GM12801 (cell line): ENCODE measurements around the gene CORIN.

Source experiments
- TF ChIP-seq, protein P1 (sequence below): IDR thresholded peaks from one replicate; pipeline ENCODE4 v1.5.1; 2011; ENCODE audit warnings: control low read depth; ENCODE audit not compliant: insufficient read length; ENCODE audit errors: extremely low read depth

The CORIN gene, protein sequence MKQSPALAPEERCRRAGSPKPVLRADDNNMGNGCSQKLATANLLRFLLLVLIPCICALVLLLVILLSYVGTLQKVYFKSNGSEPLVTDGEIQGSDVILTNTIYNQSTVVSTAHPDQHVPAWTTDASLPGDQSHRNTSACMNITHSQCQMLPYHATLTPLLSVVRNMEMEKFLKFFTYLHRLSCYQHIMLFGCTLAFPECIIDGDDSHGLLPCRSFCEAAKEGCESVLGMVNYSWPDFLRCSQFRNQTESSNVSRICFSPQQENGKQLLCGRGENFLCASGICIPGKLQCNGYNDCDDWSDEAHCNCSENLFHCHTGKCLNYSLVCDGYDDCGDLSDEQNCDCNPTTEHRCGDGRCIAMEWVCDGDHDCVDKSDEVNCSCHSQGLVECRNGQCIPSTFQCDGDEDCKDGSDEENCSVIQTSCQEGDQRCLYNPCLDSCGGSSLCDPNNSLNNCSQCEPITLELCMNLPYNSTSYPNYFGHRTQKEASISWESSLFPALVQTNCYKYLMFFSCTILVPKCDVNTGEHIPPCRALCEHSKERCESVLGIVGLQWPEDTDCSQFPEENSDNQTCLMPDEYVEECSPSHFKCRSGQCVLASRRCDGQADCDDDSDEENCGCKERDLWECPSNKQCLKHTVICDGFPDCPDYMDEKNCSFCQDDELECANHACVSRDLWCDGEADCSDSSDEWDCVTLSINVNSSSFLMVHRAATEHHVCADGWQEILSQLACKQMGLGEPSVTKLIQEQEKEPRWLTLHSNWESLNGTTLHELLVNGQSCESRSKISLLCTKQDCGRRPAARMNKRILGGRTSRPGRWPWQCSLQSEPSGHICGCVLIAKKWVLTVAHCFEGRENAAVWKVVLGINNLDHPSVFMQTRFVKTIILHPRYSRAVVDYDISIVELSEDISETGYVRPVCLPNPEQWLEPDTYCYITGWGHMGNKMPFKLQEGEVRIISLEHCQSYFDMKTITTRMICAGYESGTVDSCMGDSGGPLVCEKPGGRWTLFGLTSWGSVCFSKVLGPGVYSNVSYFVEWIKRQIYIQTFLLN

DNA sequence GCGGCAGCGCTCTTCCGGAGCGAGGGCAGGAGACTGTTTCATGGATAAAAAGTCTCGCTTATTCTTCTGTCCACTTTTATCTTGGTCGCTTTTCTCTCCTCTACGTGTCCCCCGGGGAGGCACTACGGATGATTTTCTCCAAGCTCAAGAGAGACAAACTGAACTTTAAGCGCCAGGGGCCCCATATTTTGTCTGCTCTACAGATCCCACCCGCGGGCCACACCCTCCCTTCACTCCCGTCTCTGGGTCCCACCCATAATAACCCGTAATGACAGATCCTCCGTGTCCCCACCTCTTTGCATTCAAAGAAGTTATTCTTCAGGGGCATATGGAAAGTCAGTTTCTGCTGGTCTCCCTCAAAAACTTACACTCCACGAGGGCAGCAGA, at the start of gene CORIN:
Gene CORIN, minus strand, starts transcription at position 160 of the 387 bp plus-strand sequence. Its CDS starts 118 bp downstream, at position 42.
- TF ChIP-seq, protein P1, sequence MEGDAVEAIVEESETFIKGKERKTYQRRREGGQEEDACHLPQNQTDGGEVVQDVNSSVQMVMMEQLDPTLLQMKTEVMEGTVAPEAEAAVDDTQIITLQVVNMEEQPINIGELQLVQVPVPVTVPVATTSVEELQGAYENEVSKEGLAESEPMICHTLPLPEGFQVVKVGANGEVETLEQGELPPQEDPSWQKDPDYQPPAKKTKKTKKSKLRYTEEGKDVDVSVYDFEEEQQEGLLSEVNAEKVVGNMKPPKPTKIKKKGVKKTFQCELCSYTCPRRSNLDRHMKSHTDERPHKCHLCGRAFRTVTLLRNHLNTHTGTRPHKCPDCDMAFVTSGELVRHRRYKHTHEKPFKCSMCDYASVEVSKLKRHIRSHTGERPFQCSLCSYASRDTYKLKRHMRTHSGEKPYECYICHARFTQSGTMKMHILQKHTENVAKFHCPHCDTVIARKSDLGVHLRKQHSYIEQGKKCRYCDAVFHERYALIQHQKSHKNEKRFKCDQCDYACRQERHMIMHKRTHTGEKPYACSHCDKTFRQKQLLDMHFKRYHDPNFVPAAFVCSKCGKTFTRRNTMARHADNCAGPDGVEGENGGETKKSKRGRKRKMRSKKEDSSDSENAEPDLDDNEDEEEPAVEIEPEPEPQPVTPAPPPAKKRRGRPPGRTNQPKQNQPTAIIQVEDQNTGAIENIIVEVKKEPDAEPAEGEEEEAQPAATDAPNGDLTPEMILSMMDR = no peak

DNA sequence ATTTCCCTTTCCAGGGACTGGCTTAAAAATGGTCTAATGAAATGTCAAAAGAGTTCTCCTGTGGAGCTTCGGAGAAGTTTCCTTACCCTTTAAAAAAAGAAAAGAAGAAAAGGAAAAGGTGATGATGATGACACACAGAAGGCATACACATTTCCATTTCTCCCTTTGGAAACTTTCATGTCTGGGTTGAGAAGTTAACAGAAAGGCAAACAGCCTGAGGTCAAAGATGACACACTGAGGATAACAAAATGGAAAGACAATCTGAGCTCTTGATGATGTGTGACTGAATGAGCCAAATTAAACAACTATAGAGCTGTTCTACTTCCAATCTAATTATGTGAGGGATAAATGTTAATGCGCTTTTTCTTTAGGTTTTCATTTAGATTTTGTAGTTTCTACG, 44.4 kb upstream of the CORIN start:
- TF ChIP-seq, protein P1 = no peak

DNA sequence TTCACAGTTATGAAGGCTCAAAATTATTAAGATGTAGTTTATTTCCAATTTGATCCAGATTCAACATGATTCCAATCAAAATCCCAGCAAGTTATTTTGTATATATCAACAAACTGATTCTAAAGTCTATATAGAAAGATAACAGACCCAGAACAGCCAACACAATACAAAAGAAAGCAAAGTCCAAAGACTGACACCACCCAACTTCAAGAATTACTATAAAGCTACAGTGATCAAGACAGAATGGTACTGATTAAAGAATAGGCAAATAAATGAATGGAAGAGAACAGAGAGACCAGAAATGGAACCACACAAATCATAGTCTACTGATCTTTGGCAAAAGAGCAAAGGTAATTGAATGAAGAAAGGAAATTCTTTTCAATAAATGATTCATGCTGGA, 41.6 kb upstream of the CORIN start:
- TF ChIP-seq, protein P1 = no peak

DNA sequence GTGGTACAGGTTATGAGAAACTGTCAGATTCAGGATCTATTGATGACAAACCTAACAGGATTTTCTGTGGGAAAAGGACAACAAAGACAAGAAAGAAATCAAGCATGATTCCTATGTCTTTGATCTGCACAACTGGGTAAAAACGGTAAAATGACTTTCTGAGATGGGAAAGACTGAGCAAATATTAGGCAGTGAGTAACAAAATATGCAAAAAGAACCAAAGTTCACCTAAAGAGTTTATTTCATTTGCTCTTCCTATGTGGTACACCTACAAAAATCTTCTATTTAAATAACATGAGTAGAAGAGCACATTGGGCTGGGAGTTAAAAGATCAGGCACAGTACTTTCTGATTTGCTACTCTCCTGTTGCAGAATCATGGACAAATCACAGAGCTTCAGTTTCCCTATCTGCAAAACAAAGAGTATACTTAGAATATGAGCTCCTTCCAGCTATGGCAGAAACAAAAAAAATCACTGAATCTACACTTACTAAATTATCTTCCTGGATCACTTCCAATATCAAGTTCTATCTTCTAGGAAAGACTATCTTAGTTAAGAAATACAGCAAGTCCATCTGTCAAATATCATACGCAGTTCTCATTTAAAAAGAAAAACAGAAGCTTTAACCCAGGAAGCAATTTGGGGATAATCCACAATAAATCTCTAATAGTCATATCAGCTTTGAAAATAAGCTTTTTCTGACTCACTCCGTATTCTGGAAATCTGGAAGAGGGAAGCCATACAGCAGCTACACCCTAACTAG, 39.1 kb upstream of the CORIN start:
- TF ChIP-seq, protein P1 = no peak

DNA sequence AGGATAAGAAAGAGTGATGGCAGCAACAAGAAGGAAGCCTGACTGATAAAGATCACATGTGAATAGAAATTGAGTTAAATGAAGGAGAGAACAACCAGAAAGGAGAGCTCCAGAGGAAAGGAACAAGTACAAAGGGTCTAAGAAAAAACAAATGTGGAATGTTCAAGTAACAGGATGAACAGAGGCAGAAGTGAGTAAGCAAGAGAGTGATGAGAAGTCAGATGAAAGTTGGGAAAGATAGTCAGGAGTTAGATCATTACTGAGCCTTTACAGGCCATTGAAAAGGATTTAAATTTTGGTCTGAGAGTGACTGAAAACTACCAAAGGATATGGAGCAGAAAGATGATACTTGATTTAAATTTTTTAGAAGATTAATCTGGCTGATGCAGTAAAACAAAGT, 38.4 kb upstream of the CORIN start:
- TF ChIP-seq, protein P1 = no peak

DNA sequence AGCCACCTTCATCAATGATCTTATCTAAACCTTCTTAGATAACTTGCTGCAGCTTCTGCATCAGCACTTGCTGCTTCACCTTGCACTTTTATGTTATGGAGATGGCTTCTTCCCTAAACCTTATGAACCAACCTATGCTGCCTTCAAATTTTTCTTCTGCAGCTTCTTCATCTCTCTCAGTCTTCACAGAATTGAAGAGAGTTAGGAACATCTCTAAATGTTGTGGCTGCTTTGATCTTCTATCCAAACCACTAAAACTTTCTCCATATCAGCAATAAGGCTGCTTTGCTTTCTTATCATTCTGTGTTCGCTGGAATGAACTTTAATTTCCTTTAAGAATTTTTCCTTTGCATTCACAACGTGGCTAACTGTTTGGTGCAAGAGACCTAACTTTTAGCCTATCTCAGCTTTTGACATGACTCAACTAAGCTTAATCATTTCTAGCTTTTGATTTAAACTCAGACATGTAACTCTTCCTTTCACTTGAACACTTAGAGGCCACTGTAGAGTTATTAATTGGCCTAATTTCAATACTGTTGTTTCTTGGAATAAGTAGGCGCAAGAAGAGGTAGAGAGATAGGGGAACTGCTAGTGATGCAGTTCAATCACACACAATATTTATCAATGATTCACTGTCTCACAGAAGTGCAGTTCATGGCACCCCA, 36.1 kb upstream of the CORIN start:
- TF ChIP-seq, protein P1 = no peak
